PC-3 (cell line): ENCODE measurements around the gene COLEC12. TPM values are rescaled to one million over a fixed set of nuclear protein-coding genes. Genes with fewer than 3 reads are reported as not detected.

Source experiments
- ATAC-seq: fragments of 200-7000 bp; cut with Tn5 transposase; 2 replicates; pipeline ENCODE4 v1.9.1; 2020; ENCODE audit warnings: mild to moderate bottlenecking, moderate library complexity
- BruUV-seq: library from RNA; stranded (reverse); fragments of 400-500 nt; replicated peaks from 2 replicates; lab custom pipeline; 2021; lab: Mats Ljungman, UMichigan
- CTCF ChIA-PET: fragments of 300-600 bp; sonication (Branson Sonifier 250); formaldehyde crosslinking; loops from one replicate; lab custom pipeline; 2022; ENCODE audit warnings: antibody characterized with exemption; lab: Charles Lee
- POLR2A ChIA-PET: fragments of 300-600 bp; sonication (Branson Sonifier 250); formaldehyde crosslinking; loops from one replicate; lab custom pipeline; 2022; ENCODE audit warnings: antibody characterized with exemption; ENCODE audit not compliant: unreplicated experiment; lab: Charles Lee
- DNase-seq: peaks from one replicate; pipeline ENCODE4 v3.0.0-alpha.2; 2015
- H2AFZ ChIP-seq: fragments of 300-600 bp; sonication (generic); 2 replicates; pipeline ENCODE4 v1.6.0; 2016; ENCODE audit warnings: antibody characterized with exemption, low read length
- H3F3A ChIP-seq: fragments of 300-600 bp; sonication (generic); one replicate; pipeline ENCODE4 v1.6.0; 2017; ENCODE audit warnings: antibody characterized with exemption, low read length, control low read depth, mild to moderate bottlenecking; ENCODE audit not compliant: unreplicated experiment
- H3K27ac ChIP-seq: fragments of 300-600 bp; sonication (generic); 2 replicates; pipeline ENCODE4 v1.5.1; 2016; ENCODE audit warnings: mild to moderate bottlenecking, low read length
- H3K27me3 ChIP-seq: fragments of 300-600 bp; sonication (generic); 2 replicates; pipeline ENCODE4 v1.6.1; 2016; ENCODE audit warnings: low read length, mixed read lengths
- H3K36me3 ChIP-seq: fragments of 300-600 bp; sonication (generic); 2 replicates; pipeline ENCODE4 v1.6.1; 2016; ENCODE audit warnings: low read depth, mixed run types, low read length, mixed read lengths
- H3K4me1 ChIP-seq: fragments of 300-600 bp; sonication (generic); 2 replicates; pipeline ENCODE4 v1.5.1; 2016; ENCODE audit warnings: low read length; ENCODE audit not compliant: insufficient read depth
- H3K4me2 ChIP-seq: fragments of 300-600 bp; sonication (generic); 2 replicates; pipeline ENCODE4 v1.6.0; 2016; ENCODE audit warnings: low read length
- H3K4me3 ChIP-seq: fragments of 300-600 bp; sonication (generic); 2 replicates; pipeline ENCODE4 v1.5.1; 2016; ENCODE audit warnings: mild to moderate bottlenecking, low read length, mixed read lengths
- H3K79me2 ChIP-seq: fragments of 300-600 bp; sonication (generic); 2 replicates; pipeline ENCODE4 v1.6.1; 2017; ENCODE audit warnings: low read length, mixed read lengths
- H3K9ac ChIP-seq: fragments of 300-600 bp; sonication (generic); 2 replicates; pipeline ENCODE4 v1.6.0; 2016; ENCODE audit warnings: mild to moderate bottlenecking, low read length
- H3K9me2 ChIP-seq: fragments of 300-600 bp; sonication (generic); replicated peaks from 2 replicates; pipeline ENCODE4 v1.6.1; 2016; ENCODE audit warnings: mixed run types, low read length, mixed read lengths
- H3K9me3 ChIP-seq: fragments of 300-600 bp; sonication (generic); 2 replicates; pipeline ENCODE4 v1.6.1; 2016; ENCODE audit warnings: low read length, mixed read lengths
- H4K20me1 ChIP-seq: fragments of 300-600 bp; sonication (generic); 2 replicates; pipeline ENCODE4 v1.6.1; 2016; ENCODE audit warnings: low read length, mixed read lengths
- EZH2 ChIP-seq: fragments of 300-600 bp; sonication (generic); IDR thresholded peaks from one replicate; pipeline ENCODE4 v1.6.1; 2017; ENCODE audit warnings: antibody characterized with exemption, mild to moderate bottlenecking, low read length; ENCODE audit not compliant: unreplicated experiment
- EZH2phosphoT487 ChIP-seq: fragments of 300-600 bp; sonication (generic); IDR thresholded peaks from 2 replicates; pipeline ENCODE4 v1.6.1; 2018; ENCODE audit warnings: mild to moderate bottlenecking, antibody characterized with exemption, low read length, borderline replicate concordance
- intact Hi-C: fragments of 100-400 bp; cut with micrococcal nuclease; formaldehyde crosslinking; loops from 2 replicates; pipeline ENCODE4 v1.9.0; 2023
- total RNA-seq: library from RNA; depleted of rRNA; stranded (reverse); fragments of >200 nt; gene quantifications from 2 replicates; pipeline ENCODE4 v1.2.3, GENCODE V29; 2014
- TF ChIP-seq, protein P1 (sequence below): fragments of 300-600 bp; sonication (generic); conservative IDR thresholded peaks from 2 replicates; pipeline ENCODE4 v1.5.1; 2017; ENCODE audit warnings: antibody characterized with exemption, low read depth, mild to moderate bottlenecking, low read length

COLEC12 gene
- total RNA-seq, 1 experiment from 2014 or later = 0.04 TPM

DNA sequence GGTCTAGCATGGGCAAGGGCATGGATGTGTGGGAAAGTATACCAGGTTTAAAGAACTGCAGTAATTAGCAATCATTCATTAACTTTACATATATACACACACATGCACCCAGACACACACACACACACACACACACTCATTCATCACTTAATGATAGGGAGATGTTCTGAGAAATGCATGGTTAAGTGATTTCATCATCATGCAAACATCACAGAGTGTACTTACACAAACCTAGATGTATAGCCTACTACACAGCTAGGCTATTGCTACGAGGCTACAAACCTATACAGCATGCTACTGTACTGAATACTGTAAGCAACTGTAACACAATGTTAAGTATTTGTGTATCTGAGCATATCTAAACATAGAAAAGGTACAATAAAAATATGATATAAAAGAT lies 83.6 kb downstream of the COLEC12 start:
- peaks cover 14% of the 10 kb centered on the region for H3K4me1 ChIP-seq
- POLR2A ChIA-PET = no interaction called here
- no peak overlapping the region for H3K9ac ChIP-seq
- TF ChIP-seq EZH2phosphoT487 (no peak), EZH2 (no peak)
- TF ChIP-seq, protein P1, sequence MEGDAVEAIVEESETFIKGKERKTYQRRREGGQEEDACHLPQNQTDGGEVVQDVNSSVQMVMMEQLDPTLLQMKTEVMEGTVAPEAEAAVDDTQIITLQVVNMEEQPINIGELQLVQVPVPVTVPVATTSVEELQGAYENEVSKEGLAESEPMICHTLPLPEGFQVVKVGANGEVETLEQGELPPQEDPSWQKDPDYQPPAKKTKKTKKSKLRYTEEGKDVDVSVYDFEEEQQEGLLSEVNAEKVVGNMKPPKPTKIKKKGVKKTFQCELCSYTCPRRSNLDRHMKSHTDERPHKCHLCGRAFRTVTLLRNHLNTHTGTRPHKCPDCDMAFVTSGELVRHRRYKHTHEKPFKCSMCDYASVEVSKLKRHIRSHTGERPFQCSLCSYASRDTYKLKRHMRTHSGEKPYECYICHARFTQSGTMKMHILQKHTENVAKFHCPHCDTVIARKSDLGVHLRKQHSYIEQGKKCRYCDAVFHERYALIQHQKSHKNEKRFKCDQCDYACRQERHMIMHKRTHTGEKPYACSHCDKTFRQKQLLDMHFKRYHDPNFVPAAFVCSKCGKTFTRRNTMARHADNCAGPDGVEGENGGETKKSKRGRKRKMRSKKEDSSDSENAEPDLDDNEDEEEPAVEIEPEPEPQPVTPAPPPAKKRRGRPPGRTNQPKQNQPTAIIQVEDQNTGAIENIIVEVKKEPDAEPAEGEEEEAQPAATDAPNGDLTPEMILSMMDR = no peak
- no peaks in the 10 kb centered on the region for H3K27me3 ChIP-seq
- H4K20me1 ChIP-seq = no peaks in the 10 kb centered on the region
- intact Hi-C loops = no loop called here
- H3K4me3 ChIP-seq = no peak overlapping the region
- H3K36me3 ChIP-seq = no peaks in the 10 kb centered on the region
- no TSS peak for BruUV-seq
- H3K4me2 ChIP-seq = no peak overlapping the region
- no peaks in the 10 kb centered on the region for H3K9me2 ChIP-seq
- CTCF ChIA-PET = no interaction called here
- H2AFZ ChIP-seq = no peak overlapping the region
- H3K9me3 ChIP-seq = no peaks in the 10 kb centered on the region
- H3K27ac ChIP-seq = no peak overlapping the region
- ATAC-seq = no peak
- no peak for DNase-seq
- no peaks in the 10 kb centered on the region for H3F3A ChIP-seq
- H3K79me2 ChIP-seq = no peaks in the 10 kb centered on the region

DNA sequence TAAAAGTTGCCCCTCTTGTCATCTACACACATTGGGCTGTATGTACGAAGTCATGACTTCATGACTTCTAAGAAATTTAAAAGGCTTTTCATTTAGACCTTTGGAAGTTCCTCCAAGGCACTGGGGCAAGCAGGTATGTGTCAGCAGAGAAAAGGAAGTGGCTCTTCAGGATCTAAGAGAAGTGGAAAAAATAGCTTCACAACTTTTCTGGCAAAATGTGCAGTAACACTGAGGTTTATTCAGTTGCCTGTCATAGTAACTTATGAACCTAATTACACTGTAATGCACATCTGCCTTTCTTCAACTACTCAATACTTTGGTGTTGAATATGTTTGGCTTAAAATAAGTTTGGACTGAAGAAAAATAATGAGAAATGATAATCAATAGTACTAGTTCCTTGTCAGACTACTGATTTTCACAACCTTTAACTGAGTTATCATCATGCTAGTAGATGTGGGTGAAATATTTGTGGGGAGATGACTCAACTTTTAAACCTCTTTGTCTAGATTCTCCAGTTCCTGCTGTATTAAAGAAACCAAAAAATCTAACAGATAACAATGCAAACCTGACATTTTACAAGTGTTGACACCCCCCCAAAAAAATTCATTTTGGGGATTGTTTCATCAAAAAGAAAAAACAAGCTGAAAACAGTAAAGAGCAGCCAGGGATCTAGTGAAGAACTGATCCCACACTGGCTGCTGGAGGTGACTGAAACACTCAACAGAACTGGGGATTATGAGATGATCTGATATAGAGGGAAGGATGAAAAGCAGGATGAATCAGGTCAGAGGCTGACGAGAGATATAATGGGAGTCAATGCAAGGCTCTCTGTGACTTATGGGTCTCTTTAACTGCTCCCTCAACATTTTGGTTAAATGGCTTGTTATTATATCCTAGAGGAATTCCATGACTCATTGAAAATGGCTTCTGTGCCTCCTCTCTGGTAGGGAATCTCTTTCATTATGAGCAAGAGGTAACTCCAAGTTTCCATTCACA lies 84.6 kb downstream of the COLEC12 start:
- intact Hi-C loops = no loop called here
- no peaks in the 10 kb centered on the region for H4K20me1 ChIP-seq
- peak overlapping the region; percentile 8; the same call in 1 of the 2 replicates for H3K27ac ChIP-seq
- H3K27me3 ChIP-seq = no peaks in the 10 kb centered on the region
- TF ChIP-seq, protein P1 = no peak
- TF ChIP-seq EZH2phosphoT487 (no peak), EZH2 (no peak)
- H3K9me2 ChIP-seq = no peaks in the 10 kb centered on the region
- H3K4me3 ChIP-seq = no peak overlapping the region
- H3K79me2 ChIP-seq = no peaks in the 10 kb centered on the region
- POLR2A ChIA-PET = no interaction called here
- H3K4me2 ChIP-seq = peak overlapping the region; percentile 56
- H2AFZ ChIP-seq = no peak overlapping the region
- no peaks in the 10 kb centered on the region for H3K36me3 ChIP-seq
- no peak overlapping the region for H3K9ac ChIP-seq
- no TSS peak for BruUV-seq
- H3F3A ChIP-seq = no peaks in the 10 kb centered on the region
- H3K9me3 ChIP-seq = no peaks in the 10 kb centered on the region
- peaks cover 14% of the 10 kb centered on the region for H3K4me1 ChIP-seq
- CTCF ChIA-PET = no interaction called here
- no peak for ATAC-seq
- DNase-seq = peak; percentile 58

- Histone ChIP-seq H3K9me3 (no peaks in the 10 kb centered on the region), H3K36me3 (no peaks in the 10 kb centered on the region), H3K4me1 (peaks cover 14% of the 10 kb centered on the region), H4K20me1 (no peaks in the 10 kb centered on the region), H2AFZ (no peak overlapping the region), H3K27ac (no peak overlapping the region), H3K79me2 (no peaks in the 10 kb centered on the region), H3K4me3 (no peak overlapping the region), H3K9me2 (no peaks in the 10 kb centered on the region), H3F3A (no peaks in the 10 kb centered on the region), H3K4me2 (no peak overlapping the region), H3K9ac (no peak overlapping the region), H3K27me3 (peaks cover under 1% of the 10 kb centered on the region; the same call in 1 of the 2 replicates)
- DNase-seq (no peak), ATAC-seq (no peak)
- CTCF ChIA-PET = no interaction called here
- POLR2A ChIA-PET = no interaction called here
- TF ChIP-seq EZH2 (no peak), EZH2phosphoT487 (no peak)
- TF ChIP-seq, protein P1 = no peak
- intact Hi-C loops = no loop called here
- BruUV-seq = no TSS peak
These were observed 85.5 kb downstream of the COLEC12 start for GRCh38 chr18:415047-415446.
